Neuronal stem cell (in vitro differentiated cells): Measurements from ENCODE around the gene CD3D.

Experiments
- DNase-seq: peaks from one replicate; pipeline ENCODE4 v3.0.0-alpha.2; 2013; ENCODE audit warnings: low spot score
- H2AFZ ChIP-seq: one replicate; pipeline ENCODE4 v1.6.1; 2013; ENCODE audit warnings: mild to moderate bottlenecking, low read length, inconsistent platforms
- H2AK5ac ChIP-seq: 2 replicates; pipeline ENCODE4 v1.6.1; 2013; ENCODE audit warnings: low read depth, mild to moderate bottlenecking, inconsistent platforms, low read length, moderate library complexity, mixed read lengths
- H2BK120ac ChIP-seq: 2 replicates; pipeline ENCODE4 v1.6.1; 2013; ENCODE audit warnings: low read depth, mild to moderate bottlenecking, inconsistent platforms, low read length, moderate library complexity, mixed read lengths
- H2BK12ac ChIP-seq: one replicate; pipeline ENCODE4 v1.6.1; 2013; ENCODE audit warnings: low read length, inconsistent platforms
- H2BK15ac ChIP-seq: 2 replicates; pipeline ENCODE4 v1.6.1; 2013; ENCODE audit warnings: mild to moderate bottlenecking, low read length, inconsistent platforms, mixed read lengths
- H2BK5ac ChIP-seq: one replicate; pipeline ENCODE4 v1.6.1; 2013; ENCODE audit warnings: inconsistent platforms, mild to moderate bottlenecking, low read length, moderate library complexity
- H3K14ac ChIP-seq: one replicate; pipeline ENCODE4 v1.6.1; 2013; ENCODE audit warnings: low read length, inconsistent platforms
- H3K18ac ChIP-seq: 2 replicates; pipeline ENCODE4 v1.6.1; 2013; ENCODE audit warnings: low read length, inconsistent platforms
- H3K23ac ChIP-seq: 2 replicates; pipeline ENCODE4 v1.6.1; 2013; ENCODE audit warnings: low read depth, mild to moderate bottlenecking, mixed read lengths, low read length, inconsistent platforms; ENCODE audit not compliant: poor library complexity
- H3K27ac ChIP-seq: replicated peaks from 3 replicates; pipeline ENCODE4 v1.5.1; 2013; ENCODE audit warnings: low read length, inconsistent platforms
- H3K27me3 ChIP-seq, 3 experiments: 2 replicates each; pipeline ENCODE4 v1.6.1; 2013; ENCODE audit warnings: low read length in 3 of 3, mild to moderate bottlenecking in 2 of 3, inconsistent platforms in 1 of 3, low read depth in 1 of 3, mixed read lengths in 1 of 3, moderate library complexity in 1 of 3; ENCODE audit not compliant: control insufficient read depth in 3 of 3, insufficient read depth in 3 of 3
- H3K36me3 ChIP-seq, 2 donors: replicated peaks in 1 of 2; 2 replicates each; pipeline ENCODE4 v1.6.1; 2013; ENCODE audit warnings: low read length in 2 of 2; ENCODE audit not compliant: control insufficient read depth in 2 of 2, insufficient read depth in 2 of 2
- H3K4ac ChIP-seq: 2 replicates; pipeline ENCODE4 v1.6.1; 2013; ENCODE audit warnings: inconsistent platforms, mild to moderate bottlenecking, low read length, moderate library complexity
- H3K4me1 ChIP-seq, 2 donors: 1 replicate in 1 of 2; 2 replicates in 1 of 2; pipeline ENCODE4 v1.6.1; 2013; ENCODE audit warnings: low read length in 2 of 2, low read depth in 1 of 2; ENCODE audit not compliant: control insufficient read depth in 2 of 2, insufficient read depth in 1 of 2
- H3K4me2 ChIP-seq: one replicate; pipeline ENCODE4 v1.6.1; 2013; ENCODE audit warnings: mild to moderate bottlenecking, low read length, inconsistent platforms; ENCODE audit not compliant: insufficient read depth, poor library complexity, severe bottlenecking
- H3K4me3 ChIP-seq, 2 donors: 2 replicates each; pipeline ENCODE4 v1.5.1; 2013; ENCODE audit warnings: low read length in 2 of 2, mild to moderate bottlenecking in 2 of 2, inconsistent platforms in 1 of 2, moderate library complexity in 1 of 2
- H3K79me1 ChIP-seq: one replicate; pipeline ENCODE4 v1.6.1; 2013; ENCODE audit warnings: low read depth, mild to moderate bottlenecking, inconsistent platforms, low read length, moderate library complexity
- H3K9ac ChIP-seq: one replicate; pipeline ENCODE4 v1.6.1; 2013; ENCODE audit warnings: mild to moderate bottlenecking, low read depth, low read length, inconsistent platforms; ENCODE audit not compliant: poor library complexity
- H3K9me3 ChIP-seq, 2 donors: replicated peaks in 1 of 2; 2 replicates each; pipeline versions ENCODE3 to v1.6.1; 2013; ENCODE audit warnings: low read length in 2 of 2, mild to moderate bottlenecking in 2 of 2, inconsistent platforms in 1 of 2, low read depth in 1 of 2, mixed read lengths in 1 of 2, moderate library complexity in 1 of 2; ENCODE audit not compliant: control insufficient read depth in 2 of 2, insufficient read depth in 1 of 2
- H4K8ac ChIP-seq: one replicate; pipeline ENCODE4 v1.6.1; 2013; ENCODE audit warnings: low read depth, mild to moderate bottlenecking, inconsistent platforms, low read length, moderate library complexity
- H4K91ac ChIP-seq: one replicate; pipeline ENCODE4 v1.6.1; 2013; ENCODE audit warnings: low read length, low read depth, mild to moderate bottlenecking, inconsistent platforms; ENCODE audit not compliant: poor library complexity
- WGBS, 2 donors: extraction: QIAGEN DNeasy Blood & Tissue Kit; methylation state at CpG; one replicate each; pipeline ENCODE4 v1.1.7; 2013; ENCODE audit warnings: missing lambda C conversion rate in 2 of 2, mixed read lengths in 1 of 2; ENCODE audit not compliant: insufficient read length in 2 of 2, insufficient replicate concordance in 1 of 2; ENCODE audit errors: extremely low coverage in 2 of 2; 5-methylcytosine and 5-hydroxymethylcytosine counted together

Gene CD3D

GRCh38 chr11:118295815-118296454 is 46.6 kb downstream of the CD3D start:
- Histone ChIP-seq H3K4me2 (no peak overlapping the region), H3K36me3 (no peaks in the 10 kb centered on the region), H3K27me3 (peaks cover 0 to 15% (median 2%) of the 10 kb centered on the region in 3 experiments), H2AFZ (no peak overlapping the region), H3K4me3 (no peak overlapping the region), H2BK120ac (no peak overlapping the region), H2BK12ac (no peak overlapping the region), H3K9ac (no peak overlapping the region), H3K79me1 (no peaks in the 10 kb centered on the region), H3K14ac (no peak overlapping the region), H3K9me3 (no peaks in the 10 kb centered on the region), H3K18ac (no peak overlapping the region), H3K4ac (no peak overlapping the region), H3K23ac (no peak overlapping the region), H4K8ac (no peak overlapping the region), H2BK5ac (no peak overlapping the region), H2AK5ac (no peak overlapping the region), H4K91ac (no peak overlapping the region), H3K27ac (no peak overlapping the region), H3K4me1 (no peaks in the 10 kb centered on the region), H2BK15ac (no peak overlapping the region)
- no CpG with 5 or more reads among the region's 3 CpGs for WGBS, 2 donors
- DNase-seq: no peak

DNA sequence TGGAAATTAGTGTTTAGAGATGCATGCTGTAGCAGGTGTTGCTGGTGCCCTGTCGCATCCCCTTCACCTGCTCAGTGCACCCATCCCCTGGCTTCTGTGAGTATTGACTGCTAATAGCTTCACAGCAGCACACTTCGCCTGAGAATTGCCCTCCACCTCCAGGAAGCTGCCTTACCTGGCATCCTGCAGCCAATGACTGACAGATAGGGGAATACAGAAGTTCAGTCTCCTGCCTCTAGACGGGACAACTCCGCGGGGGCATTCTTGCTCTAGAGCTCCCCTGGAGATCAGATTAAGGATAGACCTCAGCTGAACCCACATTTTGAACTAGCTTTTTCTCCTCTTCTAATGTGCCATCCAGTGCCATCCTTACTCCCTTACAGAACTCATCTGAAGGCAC is 47.3 kb downstream of the CD3D start:
- H3K4me2 ChIP-seq: no peak overlapping the region

DNA sequence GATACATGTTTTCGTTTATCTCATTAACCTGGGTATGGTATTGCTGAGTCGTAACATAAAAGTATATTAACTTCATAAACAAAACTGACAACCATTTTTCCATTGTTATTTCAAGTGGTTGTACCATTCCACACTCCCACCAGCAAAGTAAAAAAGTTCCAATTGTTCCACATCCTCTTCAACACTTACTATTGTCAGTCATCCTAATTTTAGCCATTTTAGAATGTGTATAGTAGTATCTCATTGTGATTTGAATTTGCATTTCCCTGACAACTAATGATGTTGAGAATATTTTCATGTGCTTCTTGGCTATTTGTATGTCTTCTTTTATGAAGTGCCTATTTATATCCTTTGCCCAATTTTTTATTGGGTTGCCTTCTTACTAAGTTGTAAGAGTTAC is 48.5 kb downstream of the CD3D start:
- Histone ChIP-seq H3K18ac (no peak overlapping the region), H4K91ac (no peak overlapping the region), H4K8ac (no peak overlapping the region), H2AK5ac (no peak overlapping the region), H3K14ac (no peak overlapping the region), H3K4ac (no peak overlapping the region), H3K23ac (no peak overlapping the region), H3K27ac (no peak overlapping the region), H2BK5ac (no peak overlapping the region), H3K9me3 (no peaks in the 10 kb centered on the region), H2BK15ac (no peak overlapping the region), H3K27me3 (peaks cover 0 to 5% (median 2%) of the 10 kb centered on the region in 3 experiments), H3K4me1 (no peaks in the 10 kb centered on the region), H3K79me1 (no peaks in the 10 kb centered on the region), H2AFZ (no peak overlapping the region), H3K9ac (no peak overlapping the region), H2BK120ac (no peak overlapping the region), H3K4me2 (no peak overlapping the region), H3K4me3 (no peak overlapping the region), H3K36me3 (no peaks in the 10 kb centered on the region), H2BK12ac (no peak overlapping the region)
- WGBS, 2 donors: no CpG with 5 or more reads among the region's 2 CpGs
- no peak for DNase-seq

More for the DNA sequence above, 47.3 kb downstream of the CD3D start:
- H3K4me1 ChIP-seq: no peaks in the 10 kb centered on the region
- no peak overlapping the region for H2AK5ac ChIP-seq
- no peak overlapping the region for H3K14ac ChIP-seq
- H3K9me3 ChIP-seq: no peaks in the 10 kb centered on the region
- no peak overlapping the region for H2AFZ ChIP-seq
- no peak overlapping the region for H2BK12ac ChIP-seq
- no CpG with 5 or more reads among the region's 5 CpGs for WGBS, 2 donors
- H3K4ac ChIP-seq: no peak overlapping the region
- H4K91ac ChIP-seq: no peak overlapping the region
- no peak overlapping the region for H3K23ac ChIP-seq
- H3K9ac ChIP-seq: no peak overlapping the region
- no peak for DNase-seq
- H3K27me3 ChIP-seq: peaks cover 0 to 9% (median 2%) of the 10 kb centered on the region in 3 experiments
- H2BK5ac ChIP-seq: no peak overlapping the region
- no peaks in the 10 kb centered on the region for H3K79me1 ChIP-seq
- no peak overlapping the region for H3K4me3 ChIP-seq
- no peak overlapping the region for H3K27ac ChIP-seq
- no peak overlapping the region for H3K18ac ChIP-seq
- H4K8ac ChIP-seq: no peak overlapping the region
- peak overlapping the region; percentile 61 for H2BK120ac ChIP-seq
- no peaks in the 10 kb centered on the region for H3K36me3 ChIP-seq
- H2BK15ac ChIP-seq: no peak overlapping the region

- peaks cover 0 to 2% (median 2%) of the 10 kb centered on the region in 3 experiments for H3K27me3 ChIP-seq
- H3K18ac ChIP-seq: no peak overlapping the region
- no peaks in the 10 kb centered on the region for H3K9me3 ChIP-seq
- no peaks in the 10 kb centered on the region for H3K79me1 ChIP-seq
- H3K4me2 ChIP-seq: no peak overlapping the region
- no peaks in the 10 kb centered on the region for H3K36me3 ChIP-seq
- no peak overlapping the region for H3K23ac ChIP-seq
- H3K9ac ChIP-seq: no peak overlapping the region
- DNase-seq: no peak
- no peak overlapping the region for H3K14ac ChIP-seq
- no peak overlapping the region for H2AFZ ChIP-seq
- no peak overlapping the region for H2BK120ac ChIP-seq
- H3K4me3 ChIP-seq: no peak overlapping the region
- no peak overlapping the region for H4K91ac ChIP-seq
- no peak overlapping the region for H3K27ac ChIP-seq
- H3K4ac ChIP-seq: no peak overlapping the region
- no peak overlapping the region for H2BK5ac ChIP-seq
- H4K8ac ChIP-seq: no peak overlapping the region
- H3K4me1 ChIP-seq: no peaks in the 10 kb centered on the region
- no peak overlapping the region for H2AK5ac ChIP-seq
- no peak overlapping the region for H2BK12ac ChIP-seq
- WGBS, 2 donors: no CpG with 5 or more reads among the region's 9 CpGs
- no peak overlapping the region for H2BK15ac ChIP-seq
Measured at GRCh38 chr11:118291477-118292135, 50.9 kb downstream of the CD3D start.
